ENCODE data around the gene C1orf116.

The C1orf116 gene

GRCh38 chr1:207064561-207064960, 32.0 kb upstream of the C1orf116 start:
- ChIA-PET CTCF (interaction anchor here (1.0 to 3.9 kb wide), 2 partner anchors 15 to 17 kb away, joined by 3 to 12 read pairs; no protein-coding TSS in a partner anchor), POLR2A (no interaction called here)
- no peak overlapping the region for H3K4me3 ChIP-seq (ENCODE audit: low read depth, low read length)
- TF ChIP-seq CTCF (IDR thresholded peaks at IDR 0.05; ENCODE audit: insufficient read depth, low read length, missing control alignments), result no peak
- no peak for DNase-seq (ENCODE audit: low read depth, low spot score)

GRCh38 chr1:207063014-207063413, 30.5 kb upstream of the C1orf116 start:
- CTCF ChIA-PET, result interaction anchor here (0.9 to 3.9 kb wide), 2 partner anchors 14 to 15 kb away, joined by 3 to 12 read pairs; no protein-coding TSS in a partner anchor
- no peak overlapping the region for H3K4me3 ChIP-seq (ENCODE audit: low read depth, low read length)
- no peak for TF ChIP-seq CTCF (IDR thresholded peaks at IDR 0.05; ENCODE audit: insufficient read depth, low read length, missing control alignments)
- no peak for DNase-seq (ENCODE audit: low read depth, low spot score)
- POLR2A ChIA-PET, result no interaction called here

DNA sequence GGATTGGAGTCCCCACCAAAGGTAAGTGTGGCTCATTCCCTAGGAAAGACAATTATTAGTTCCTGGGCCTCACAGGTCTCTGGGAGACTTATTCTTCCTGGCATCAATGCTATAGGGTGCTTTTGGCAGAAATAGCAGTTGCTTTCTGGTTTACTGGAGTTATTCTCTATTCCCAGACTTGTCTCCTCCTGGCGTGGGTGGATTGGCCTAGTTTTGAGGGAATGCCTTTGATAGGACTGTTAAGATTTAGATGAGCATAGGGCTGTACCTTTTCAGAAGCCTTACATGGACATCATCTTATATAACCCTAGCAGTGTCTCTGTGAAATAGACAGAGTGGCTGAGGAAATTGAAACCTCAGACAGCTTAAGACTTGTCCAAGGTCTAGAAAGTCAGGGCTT, 29.5 kb upstream of the C1orf116 start:
- DNase-seq (ENCODE audit: low read depth, low spot score), result no peak
- POLR2A ChIA-PET, result no interaction called here
- no peak overlapping the region for H3K4me3 ChIP-seq (ENCODE audit: low read depth, low read length)
- CTCF ChIA-PET, result interaction anchor here (0.9 to 3.9 kb wide), 2 partner anchors 13 to 16 kb away, joined by 3 to 12 read pairs; no protein-coding TSS in a partner anchor
- no peak for TF ChIP-seq CTCF (IDR thresholded peaks at IDR 0.05; ENCODE audit: insufficient read depth, low read length, missing control alignments)

DNA sequence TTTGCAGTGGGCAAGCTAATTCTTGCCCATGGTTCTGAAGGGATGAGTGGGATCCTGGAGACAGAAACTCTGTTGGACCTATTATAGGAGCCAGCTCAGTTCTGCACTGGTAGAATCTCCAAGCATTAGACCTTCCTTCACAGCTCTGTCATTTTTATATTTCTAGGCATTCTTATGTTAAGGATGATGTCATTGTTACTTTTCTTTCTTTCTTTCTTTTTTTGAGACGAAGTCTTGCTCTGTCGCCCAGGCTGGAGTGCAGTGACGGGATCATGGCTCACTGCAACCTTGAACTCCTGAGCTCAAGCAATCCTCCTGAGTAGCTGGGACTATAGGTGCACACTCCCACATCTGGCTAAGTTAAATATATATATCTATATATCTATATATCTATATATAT, 28.0 kb upstream of the C1orf116 start:
- no peak for TF ChIP-seq CTCF (IDR thresholded peaks at IDR 0.05; ENCODE audit: insufficient read depth, low read length, missing control alignments)
- DNase-seq (ENCODE audit: low read depth, low spot score), result no peak
- ChIA-PET CTCF (interaction anchor here (0.9 to 1.4 kb wide), 5 partner anchors 8 to 20 kb away, joined by 3 to 5 read pairs (median 3); partner anchors contain the start of gene PFKFB2), POLR2A (no interaction called here)
- no peak overlapping the region for H3K4me3 ChIP-seq (ENCODE audit: low read depth, low read length)

DNA sequence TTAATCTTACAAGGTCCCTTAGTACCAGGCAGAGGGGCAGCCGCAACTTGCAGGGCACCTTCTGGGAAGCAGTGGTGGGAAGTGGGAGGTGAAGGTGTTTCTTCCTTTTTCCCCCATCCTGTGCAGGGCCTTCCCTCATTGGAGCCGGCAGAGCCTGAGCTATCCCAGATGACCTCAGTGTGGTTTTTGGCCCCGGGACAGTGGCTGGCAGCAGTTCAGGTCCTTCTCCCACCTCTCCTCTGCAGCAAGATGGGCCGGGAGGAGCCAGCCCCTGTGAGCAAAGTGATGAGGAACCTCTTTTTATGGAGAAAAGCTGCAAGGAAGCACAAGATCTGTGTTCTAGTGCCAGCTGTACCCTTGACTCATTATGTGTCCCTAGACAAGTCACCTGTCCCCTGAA, 27.3 kb upstream of the C1orf116 start:
- no peak for DNase-seq (ENCODE audit: low read depth, low spot score)
- ChIA-PET POLR2A (no interaction called here), CTCF (interaction anchor here (0.9 to 1.4 kb wide), 4 partner anchors 11 to 20 kb away, joined by 3 to 5 read pairs (median 4); no protein-coding TSS in a partner anchor)
- no peak overlapping the region for H3K4me3 ChIP-seq (ENCODE audit: low read depth, low read length)
- no peak for TF ChIP-seq CTCF (IDR thresholded peaks at IDR 0.05; ENCODE audit: insufficient read depth, low read length, missing control alignments)

GRCh38 chr1:207058878-207059867, 26.6 kb upstream of the C1orf116 start:
- POLR2A ChIA-PET, result no interaction called here
- no peak for TF ChIP-seq CTCF (IDR thresholded peaks at IDR 0.05; ENCODE audit: insufficient read depth, low read length, missing control alignments)
- H3K4me3 ChIP-seq (ENCODE audit: low read depth, low read length), result no peak overlapping the region
- CTCF ChIA-PET, result interaction anchor here (1.0 to 3.6 kb wide), 3 partner anchors 9 to 20 kb away, joined by 3 to 14 read pairs (median 3); no protein-coding TSS in a partner anchor
- DNase-seq (ENCODE audit: low read depth, low spot score), result no peak

Measured in AG04449 (cell line).